Activated T-cell treated with anti-CD3 and anti-CD28 coated beads, Interleukin-2, amount 50 U/mL, for 24 hours (primary cell): Measurements from ENCODE around the gene AHCYL1.
A peak's percentile ranks its signal among the peaks of the same experiment; 100 is the strongest.

Experiments used
- DNase-seq: peaks from one replicate; pipeline ENCODE4 v3.0.0-alpha.2; 2020
- H3K27ac Mint-ChIP-seq: 2 replicates; pipeline ENCODE4 v1.8.0; 2020; ENCODE audit warnings: mild to moderate bottlenecking, mixed read lengths
- H3K27me3 Mint-ChIP-seq: 2 replicates; pipeline ENCODE4 v1.8.0; 2020; ENCODE audit warnings: mixed read lengths
- H3K36me3 Mint-ChIP-seq: 2 replicates; pipeline ENCODE4 v1.8.0; 2020; ENCODE audit warnings: low read depth, mixed read lengths
- H3K4me1 Mint-ChIP-seq: 2 replicates; pipeline ENCODE4 v1.8.0; 2020; ENCODE audit warnings: low read depth, mixed read lengths
- H3K4me3 Mint-ChIP-seq: 2 replicates; pipeline ENCODE4 v1.8.0; 2020; ENCODE audit warnings: mild to moderate bottlenecking, moderate library complexity, mixed read lengths
- H3K9me3 Mint-ChIP-seq: 2 replicates; pipeline ENCODE4 v1.8.0; 2020; ENCODE audit warnings: mixed read lengths

The AHCYL1 gene

DNA sequence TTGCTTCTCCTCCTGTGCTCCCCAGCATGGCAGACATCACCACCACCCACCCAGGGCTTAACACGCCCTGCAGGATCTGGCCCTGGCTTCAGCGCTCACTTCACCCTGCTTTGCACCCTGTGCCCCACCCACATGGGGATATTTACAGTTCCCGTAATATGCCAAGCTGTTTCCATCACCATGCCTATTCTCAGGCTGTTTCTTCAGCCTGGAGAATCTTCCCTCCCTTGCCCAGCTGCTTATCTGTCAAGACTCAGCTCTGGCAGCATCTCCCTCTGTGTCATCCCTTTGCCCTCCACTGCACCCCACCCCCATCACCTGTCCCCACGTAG, 3.6 kb upstream of the AHCYL1 start:
- Mint-ChIP-seq H3K27ac (no peak overlapping the region), H3K4me3 (no peak overlapping the region), H3K36me3 (peaks cover 14% of the 10 kb centered on the region), H3K4me1 (peaks cover 7% of the 10 kb centered on the region), H3K27me3 (peaks cover 4% of the 10 kb centered on the region), H3K9me3 (no peaks in the 10 kb centered on the region)
- DNase-seq = no peak

DNA sequence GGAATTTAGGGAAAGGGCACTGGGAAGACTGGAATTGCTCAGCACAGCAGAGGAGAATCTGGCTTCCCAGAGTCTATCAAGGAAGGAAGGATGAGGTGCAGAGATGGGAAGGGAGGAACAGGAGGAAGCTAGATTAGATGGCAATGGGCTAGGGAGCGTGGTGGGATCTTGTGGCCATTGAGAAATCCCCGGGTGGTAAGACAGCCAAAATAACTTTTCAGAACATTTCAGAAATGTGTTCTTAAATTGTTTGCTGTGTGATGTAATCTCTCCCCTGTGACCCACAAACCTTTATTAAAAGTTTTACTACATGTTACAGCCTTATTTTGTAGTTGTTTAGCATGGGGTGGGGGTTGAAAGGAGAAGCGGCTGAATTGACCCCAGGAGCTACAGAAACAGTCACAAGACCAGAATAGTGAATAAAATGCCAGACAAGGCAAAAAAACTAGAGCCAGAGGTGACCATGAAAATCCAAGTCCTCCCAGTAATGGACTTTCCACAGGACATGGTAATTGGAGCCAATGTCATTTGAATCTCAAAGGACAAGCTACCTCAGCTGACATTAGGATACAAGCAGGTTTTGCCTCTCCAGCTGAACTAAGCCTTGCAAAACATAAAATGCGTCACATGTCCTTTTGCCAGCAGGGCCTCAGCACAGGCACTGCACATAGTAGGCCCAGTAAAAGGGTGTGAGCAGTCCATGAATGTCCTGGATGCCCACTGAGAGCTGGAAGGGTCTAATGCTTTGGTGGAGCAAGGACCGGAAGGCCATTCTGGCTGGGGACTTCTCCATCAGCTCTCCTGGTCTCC, 980 bp upstream of the AHCYL1 start:
- Mint-ChIP-seq H3K27me3 (no peaks in the 10 kb centered on the region), H3K36me3 (peaks cover 40% of the 10 kb centered on the region), H3K9me3 (no peaks in the 10 kb centered on the region), H3K27ac (no peak overlapping the region), H3K4me3 (no peak overlapping the region), H3K4me1 (peaks cover 32% of the 10 kb centered on the region)
- DNase-seq = no peak

DNA sequence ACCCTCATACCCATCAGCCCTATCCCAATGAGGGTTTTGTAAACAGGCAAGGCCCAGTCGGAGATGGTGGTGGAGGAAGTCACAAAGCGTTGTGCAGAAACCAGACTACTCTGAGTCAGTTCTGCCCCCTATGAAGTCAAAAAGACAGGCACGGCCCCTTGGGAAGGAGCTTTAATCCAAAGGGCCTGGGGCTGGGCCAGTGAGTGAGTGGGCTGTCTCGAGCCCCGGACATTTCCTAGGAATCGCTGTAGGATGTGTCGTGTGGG, 442 bp upstream of the AHCYL1 start:
- no peaks in the 10 kb centered on the region for H3K9me3 Mint-ChIP-seq
- peak overlapping the region; percentile 99 for H3K27ac Mint-ChIP-seq
- no peak for DNase-seq
- H3K36me3 Mint-ChIP-seq = peaks cover 44% of the 10 kb centered on the region
- peaks cover 36% of the 10 kb centered on the region for H3K4me1 Mint-ChIP-seq
- peak overlapping the region; percentile 99 for H3K4me3 Mint-ChIP-seq
- H3K27me3 Mint-ChIP-seq = no peaks in the 10 kb centered on the region

DNA sequence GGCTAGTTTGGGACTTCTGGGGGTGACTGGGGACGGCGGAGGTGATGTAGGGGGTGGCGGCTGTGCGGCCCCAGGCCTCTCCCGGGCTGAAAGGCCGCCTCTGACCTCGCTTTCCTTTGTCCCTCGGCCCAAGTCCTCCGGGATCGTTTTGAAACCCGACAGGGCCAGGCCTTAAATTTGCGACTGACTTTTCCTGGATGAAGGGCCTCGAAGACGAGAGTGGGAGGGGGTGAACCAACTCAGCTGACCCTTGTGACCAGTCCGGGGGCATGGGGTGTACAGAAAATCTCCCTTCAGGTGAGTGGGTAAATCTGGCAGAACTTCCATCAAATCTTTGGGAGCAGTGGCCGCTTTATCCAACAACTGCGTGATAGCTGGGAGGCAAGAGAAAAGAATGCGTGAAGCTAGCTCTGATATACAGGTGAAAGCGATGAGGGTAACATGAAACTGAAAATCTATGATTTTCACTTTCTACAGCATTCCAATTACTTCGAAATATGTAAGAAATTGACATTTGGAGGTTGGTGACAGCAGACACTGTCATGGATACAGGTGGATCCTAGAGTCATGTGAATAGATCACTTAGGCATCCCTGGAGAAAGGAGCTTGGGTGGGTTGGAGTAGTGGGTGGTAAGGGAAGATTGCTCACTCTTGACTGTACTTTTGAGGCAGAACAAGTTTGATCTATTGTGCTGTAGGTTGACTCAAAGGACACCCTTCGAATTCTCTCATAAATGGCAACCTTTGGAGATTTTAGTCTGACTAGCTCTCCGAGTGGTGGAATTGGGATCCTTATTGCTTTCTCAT, 885 bp downstream of the AHCYL1 start:
- DNase-seq = peak; percentile 43
- Mint-ChIP-seq H3K36me3 (peaks cover 55% of the 10 kb centered on the region), H3K9me3 (no peaks in the 10 kb centered on the region), H3K27me3 (no peaks in the 10 kb centered on the region), H3K27ac (peak overlapping the region; percentile 99), H3K4me3 (peak overlapping the region; percentile 99), H3K4me1 (peaks cover 42% of the 10 kb centered on the region)

DNA sequence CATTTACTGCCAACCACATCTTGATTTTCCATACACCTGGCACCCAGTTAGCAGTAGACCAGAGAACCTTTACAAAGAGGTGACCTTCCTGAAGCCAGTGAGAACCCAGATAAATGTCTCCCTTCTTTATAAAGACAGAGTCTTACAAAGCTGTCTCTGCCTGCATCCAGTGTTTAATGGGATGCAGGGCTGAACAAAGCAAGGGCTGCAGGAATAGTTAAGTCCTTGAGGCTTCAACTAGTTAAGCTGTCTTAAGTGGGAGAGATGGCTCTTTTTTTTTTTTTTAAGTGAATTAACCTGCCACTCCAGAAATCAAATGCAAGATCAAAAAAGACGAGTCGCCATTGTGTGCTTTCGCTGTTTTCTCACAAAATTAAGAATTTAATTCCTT, 1.5 kb downstream of the AHCYL1 start:
- H3K4me3 Mint-ChIP-seq = peak overlapping the region; percentile 99
- no peak for DNase-seq
- H3K27me3 Mint-ChIP-seq = no peaks in the 10 kb centered on the region
- peaks cover 45% of the 10 kb centered on the region for H3K4me1 Mint-ChIP-seq
- peak overlapping the region; percentile 99 for H3K27ac Mint-ChIP-seq
- peaks cover 60% of the 10 kb centered on the region for H3K36me3 Mint-ChIP-seq
- H3K9me3 Mint-ChIP-seq = no peaks in the 10 kb centered on the region

DNA sequence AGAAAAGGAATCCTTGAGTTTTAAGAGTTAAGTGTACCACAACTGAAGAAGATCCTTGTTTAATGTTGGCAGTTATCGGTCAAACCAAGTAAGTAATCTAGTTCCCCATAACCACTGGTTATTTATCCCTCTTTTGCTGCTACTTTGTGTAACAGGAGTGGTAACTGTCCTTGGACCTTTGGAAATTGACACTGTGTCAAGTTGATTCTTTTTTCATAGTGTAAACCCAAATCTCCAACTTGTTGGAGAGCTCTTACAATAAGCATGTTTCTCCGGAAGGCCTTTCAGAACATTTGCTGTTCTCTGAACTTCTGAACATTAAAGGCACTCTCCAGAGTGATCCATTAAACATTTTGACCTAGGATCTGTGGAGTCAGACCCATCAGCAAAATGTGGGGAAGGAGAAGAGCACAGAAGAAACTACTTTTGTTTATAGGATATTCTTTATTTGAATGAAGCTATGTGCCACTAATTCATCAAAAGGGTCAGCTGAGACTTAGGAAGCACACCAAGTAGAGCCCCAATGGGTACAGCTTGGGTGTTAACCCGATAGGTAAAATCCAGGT, 3.9 kb downstream of the AHCYL1 start:
- Mint-ChIP-seq H3K27me3 (no peaks in the 10 kb centered on the region), H3K9me3 (no peaks in the 10 kb centered on the region), H3K4me1 (peaks cover 60% of the 10 kb centered on the region), H3K27ac (no peak overlapping the region), H3K4me3 (no peak overlapping the region), H3K36me3 (peaks cover 70% of the 10 kb centered on the region)
- no peak for DNase-seq

DNA sequence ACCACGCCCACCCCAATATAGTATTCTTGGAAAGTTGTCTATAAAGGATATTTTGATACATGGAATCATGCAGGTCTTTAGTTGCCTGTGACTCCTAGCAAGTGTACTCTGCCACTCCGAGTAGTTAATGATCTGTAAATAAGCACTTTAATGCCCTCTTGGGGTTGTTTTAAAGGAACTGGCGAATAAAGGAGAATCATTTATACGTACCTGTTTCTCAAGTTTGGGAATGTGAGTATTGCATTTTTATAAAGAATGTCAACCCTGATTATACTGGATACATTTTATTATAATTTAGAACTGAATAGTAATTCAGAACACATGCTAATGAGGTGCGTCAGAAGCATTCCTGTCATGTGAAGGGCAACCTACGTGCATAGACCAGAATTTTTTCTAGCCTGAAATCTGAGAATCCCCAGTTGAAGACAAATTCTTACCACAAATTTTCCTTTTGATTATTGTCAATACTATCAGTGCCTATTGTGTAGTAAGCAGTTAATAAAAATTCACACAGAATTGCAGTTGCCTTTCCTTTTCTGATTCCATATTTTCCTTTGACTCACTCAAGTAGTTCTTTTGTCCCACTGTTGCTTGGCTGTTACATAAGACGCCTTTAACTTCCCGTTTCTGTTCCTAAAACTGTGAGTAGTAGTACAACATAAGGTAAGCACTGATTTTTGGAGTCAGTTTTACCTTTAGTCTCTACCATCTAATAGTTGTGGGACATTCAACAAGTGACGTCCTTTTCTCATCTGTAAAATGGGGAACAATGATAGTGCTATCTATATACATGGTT, 5.1 kb downstream of the AHCYL1 start:
- Mint-ChIP-seq H3K27me3 (no peaks in the 10 kb centered on the region), H3K36me3 (peaks cover 80% of the 10 kb centered on the region), H3K4me3 (no peak overlapping the region), H3K27ac (no peak overlapping the region), H3K4me1 (peaks cover 65% of the 10 kb centered on the region), H3K9me3 (no peaks in the 10 kb centered on the region)
- no peak for DNase-seq

DNA sequence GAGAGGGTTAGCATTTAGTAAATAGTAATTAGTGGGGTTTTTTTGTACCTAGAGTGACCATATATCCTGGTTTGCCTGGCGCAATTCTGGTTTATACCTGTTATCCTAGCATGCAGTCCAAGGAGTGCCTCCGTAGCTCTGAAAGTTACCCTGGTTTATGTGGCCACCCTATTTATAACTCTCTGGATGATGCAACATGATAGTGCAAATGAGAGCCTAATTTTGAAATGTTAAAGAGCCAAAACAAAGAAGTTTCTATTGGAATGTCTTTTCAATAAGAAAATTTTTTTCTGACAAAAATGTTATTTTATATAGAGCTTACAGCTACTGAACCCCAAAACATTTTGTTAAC, 5.7 kb downstream of the AHCYL1 start:
- Mint-ChIP-seq H3K36me3 (peaks cover 79% of the 10 kb centered on the region), H3K4me3 (no peak overlapping the region), H3K27ac (no peak overlapping the region), H3K4me1 (peaks cover 65% of the 10 kb centered on the region), H3K27me3 (no peaks in the 10 kb centered on the region), H3K9me3 (no peaks in the 10 kb centered on the region)
- DNase-seq = no peak

DNA sequence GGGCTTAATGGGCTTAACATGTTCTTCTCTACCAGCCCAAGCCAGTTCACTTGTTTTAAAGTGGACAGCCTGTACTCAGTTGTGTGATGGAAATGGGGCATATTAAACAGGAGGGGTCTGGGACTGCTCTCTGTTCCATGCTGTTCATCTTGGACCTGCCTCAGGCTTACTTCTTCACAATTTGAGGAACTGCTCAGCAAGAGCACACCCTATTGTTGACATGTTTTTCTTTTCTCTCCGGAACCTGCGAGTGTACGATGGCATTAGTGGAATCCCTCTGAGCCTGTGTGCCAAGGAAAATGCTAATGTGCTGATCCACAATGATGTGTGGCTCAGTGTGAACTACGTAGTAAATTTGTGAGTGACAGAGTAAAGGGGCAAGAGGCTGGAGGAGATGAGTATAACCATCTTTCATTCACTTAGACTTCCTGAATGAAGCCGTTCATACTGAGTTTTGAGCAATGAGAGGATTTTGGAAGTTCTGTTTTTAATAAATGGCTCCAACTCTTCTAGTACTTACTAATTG, 6.9 kb downstream of the AHCYL1 start:
- Mint-ChIP-seq H3K27me3 (no peaks in the 10 kb centered on the region), H3K9me3 (no peaks in the 10 kb centered on the region), H3K4me1 (peaks cover 60% of the 10 kb centered on the region), H3K4me3 (no peak overlapping the region), H3K27ac (no peak overlapping the region), H3K36me3 (peaks cover 79% of the 10 kb centered on the region)
- no peak for DNase-seq

DNA sequence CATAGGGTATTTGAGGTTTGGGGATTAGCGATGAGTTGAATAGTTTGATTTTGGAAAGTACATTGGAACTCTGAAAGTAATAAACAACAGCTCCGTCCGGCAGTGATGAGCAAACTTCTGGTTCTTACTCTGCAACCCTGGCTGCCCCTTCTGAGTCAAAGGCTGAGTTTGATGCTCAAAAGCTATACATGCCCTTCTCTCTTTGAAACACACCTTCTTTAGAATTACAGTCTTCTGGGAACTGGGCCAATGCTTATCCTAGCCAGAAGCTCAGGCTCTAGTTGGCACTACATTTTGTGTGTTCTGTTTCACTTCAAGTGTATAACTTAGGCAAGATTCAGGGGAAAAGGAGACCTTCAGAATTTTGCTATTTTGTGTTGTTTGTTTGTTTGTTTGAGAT, 9.3 kb downstream of the AHCYL1 start:
- H3K9me3 Mint-ChIP-seq = no peaks in the 10 kb centered on the region
- H3K27me3 Mint-ChIP-seq = no peaks in the 10 kb centered on the region
- no peak for DNase-seq
- no peak overlapping the region for H3K27ac Mint-ChIP-seq
- no peak overlapping the region for H3K4me3 Mint-ChIP-seq
- H3K4me1 Mint-ChIP-seq = peaks cover 43% of the 10 kb centered on the region
- H3K36me3 Mint-ChIP-seq = peaks cover 62% of the 10 kb centered on the region

DNA sequence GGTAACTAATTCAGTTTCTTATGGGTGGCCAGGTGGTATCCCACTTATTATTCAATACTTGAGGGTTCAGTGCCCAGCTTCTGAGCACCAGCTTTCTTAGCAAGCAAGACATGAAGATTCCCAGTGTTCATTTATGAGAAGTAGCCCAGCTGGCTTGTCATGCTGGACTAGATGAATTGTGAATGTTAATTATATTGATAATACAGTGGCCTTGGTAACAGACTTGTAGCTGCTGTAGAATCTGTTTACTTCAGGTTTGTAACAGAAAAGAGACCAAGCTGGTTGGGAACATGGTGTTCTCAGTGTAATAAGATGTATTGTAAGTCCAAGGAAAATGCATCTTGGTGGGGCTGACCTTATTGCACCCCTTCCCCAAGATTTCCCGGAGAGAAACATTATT, 10.1 kb downstream of the AHCYL1 start:
- Mint-ChIP-seq H3K36me3 (peaks cover 56% of the 10 kb centered on the region), H3K27ac (no peak overlapping the region), H3K9me3 (no peaks in the 10 kb centered on the region), H3K4me1 (peaks cover 40% of the 10 kb centered on the region), H3K4me3 (no peak overlapping the region), H3K27me3 (no peaks in the 10 kb centered on the region)
- DNase-seq = no peak

DNA sequence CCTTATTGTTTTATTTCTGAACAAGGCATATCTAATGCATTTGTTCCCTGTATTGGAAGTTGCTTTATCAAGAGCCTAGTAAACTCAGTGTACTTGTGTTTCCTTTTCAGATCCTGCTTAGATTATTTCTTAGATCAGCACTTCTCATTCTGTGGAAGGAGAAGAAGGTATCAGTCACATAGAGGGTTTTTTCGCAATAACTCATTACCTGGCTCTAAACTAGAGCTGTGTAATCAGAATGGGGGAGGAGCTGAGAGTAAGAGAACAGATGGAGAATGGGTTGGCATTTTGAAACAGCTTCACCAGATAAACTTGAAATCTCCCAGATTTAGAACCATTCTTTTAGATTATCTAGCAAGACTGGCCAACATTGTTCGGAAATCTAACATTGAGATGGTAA, 11.0 kb downstream of the AHCYL1 start:
- peaks cover 35% of the 10 kb centered on the region for H3K4me1 Mint-ChIP-seq

DNA sequence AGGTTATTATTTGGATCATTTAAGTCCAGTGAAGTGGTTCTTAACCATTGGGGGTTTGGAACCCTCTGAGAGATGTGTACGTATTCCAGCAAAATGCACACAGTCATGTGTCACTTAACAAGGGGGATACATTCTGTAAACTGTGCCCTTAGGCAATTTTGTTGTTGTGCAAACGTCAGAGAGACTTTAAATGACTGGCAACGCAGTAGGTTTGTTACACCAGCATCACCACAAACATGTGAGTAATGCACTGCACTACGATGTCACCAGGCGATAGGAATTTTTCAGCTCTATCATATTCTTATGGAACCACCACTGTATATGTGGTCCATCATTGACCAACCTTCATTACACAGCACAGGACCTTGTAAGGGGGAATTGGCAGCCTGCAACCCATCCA, 11.9 kb downstream of the AHCYL1 start:
- DNase-seq = no peak
- Mint-ChIP-seq H3K4me3 (no peak overlapping the region), H3K27ac (no peak overlapping the region), H3K27me3 (no peaks in the 10 kb centered on the region), H3K36me3 (peaks cover 39% of the 10 kb centered on the region), H3K9me3 (no peaks in the 10 kb centered on the region), H3K4me1 (peaks cover 30% of the 10 kb centered on the region)

More for the DNA sequence above, 11.0 kb downstream of the AHCYL1 start:
- Mint-ChIP-seq H3K4me3 (no peak overlapping the region), H3K36me3 (peaks cover 49% of the 10 kb centered on the region), H3K27ac (no peak overlapping the region), H3K27me3 (no peaks in the 10 kb centered on the region), H3K9me3 (no peaks in the 10 kb centered on the region)
- DNase-seq = no peak

DNA sequence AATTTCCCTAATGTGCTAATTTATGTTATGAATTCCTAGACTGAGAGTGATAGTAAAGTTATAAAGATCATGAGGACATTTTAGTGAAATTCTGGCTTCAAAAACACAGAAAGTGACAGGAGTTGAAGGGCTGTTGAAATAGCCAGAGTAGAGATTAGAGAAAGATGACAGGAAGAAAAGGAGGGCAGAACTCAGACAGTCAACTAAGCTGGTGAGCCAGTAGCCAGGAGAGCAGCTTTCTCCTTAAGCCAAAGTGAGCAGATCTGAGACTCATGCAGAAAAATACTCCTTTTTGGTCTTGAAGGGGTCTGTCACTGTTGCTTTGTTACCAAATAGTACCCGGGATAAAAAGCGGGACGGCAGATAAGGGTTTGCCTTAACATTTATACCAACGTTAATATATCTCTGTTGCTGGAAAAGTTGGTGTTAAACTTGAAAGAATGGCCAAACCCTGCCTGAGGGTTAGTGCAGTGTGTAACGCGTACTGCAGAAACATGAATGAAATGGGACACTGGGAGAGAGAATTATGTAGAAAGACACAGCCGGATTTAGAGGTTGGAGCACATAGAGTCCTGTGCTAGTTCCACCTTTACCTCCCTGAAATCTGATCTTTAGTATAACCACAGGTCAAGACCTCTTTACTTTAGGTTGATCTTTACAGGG, 12.8 kb downstream of the AHCYL1 start:
- Mint-ChIP-seq H3K36me3 (peaks cover 38% of the 10 kb centered on the region), H3K27ac (no peak overlapping the region), H3K4me1 (peaks cover 26% of the 10 kb centered on the region), H3K27me3 (no peaks in the 10 kb centered on the region), H3K9me3 (no peaks in the 10 kb centered on the region), H3K4me3 (no peak overlapping the region)
- DNase-seq = no peak
